HL-60 (cell line): Measurements from ENCODE around the gene MICU2.

Experiments
- CTCF ChIP-seq: IDR thresholded peaks from one replicate; pipeline ENCODE4 v1.5.1; 2011; ENCODE audit warnings: low read length, control low read depth, inconsistent platforms; ENCODE audit not compliant: insufficient read depth
- GABPA ChIP-seq: IDR thresholded peaks from 2 replicates; pipeline ENCODE4 v1.6.1; 2012; ENCODE audit warnings: low read depth
- POLR2AphosphoS5 ChIP-seq: IDR thresholded peaks from 2 replicates; pipeline ENCODE4 v1.6.1; 2012; ENCODE audit warnings: low read depth
- REST ChIP-seq: IDR thresholded peaks from 2 replicates; pipeline ENCODE4 v1.6.1; 2012; ENCODE audit warnings: low read depth; ENCODE audit not compliant: insufficient replicate concordance

GRCh38 chr13:21476893-21477472 lies 127.0 kb downstream of the MICU2 start:
- 0 out of 2 replicates have a peak, but pooled peaks have one; percentile 17 for TF ChIP-seq POLR2AphosphoS5
- no peak for TF ChIP-seq GABPA
- peak; percentile 88 for TF ChIP-seq CTCF
- TF ChIP-seq REST = no peak
